ENCODE results near the gene TMEM132C. TPM values are rescaled to one million over a fixed set of nuclear protein-coding genes. Genes with fewer than 3 reads are reported as not detected.

Gene TMEM132C
- total RNA-seq, 2 experiments from 2014 or later: not detected

GRCh38 chr12:128694445-128694844 lies 427.5 kb downstream of the TMEM132C start:
- DNase-seq: no peak
- POLR2A ChIA-PET: no interaction called here
- Mint-ChIP-seq H3K4me3 (no peak overlapping the region), H3K9me3 (peaks cover 10% of the 10 kb centered on the region), H3K36me3 (ENCODE audit: low read depth) (no peaks in the 10 kb centered on the region), H3K27me3 (no peaks in the 10 kb centered on the region), H3K27ac (no peak overlapping the region), H3K4me1 (ENCODE audit: low read depth) (no peaks in the 10 kb centered on the region)
- TF ChIP-seq CTCF (IDR thresholded peaks at IDR 0.05): no peak
- CTCF ChIA-PET: interaction anchor here (1.8 kb wide), 1 partner anchor 281 kb away, joined by 4 read pairs; no protein-coding TSS in a partner anchor
- intact Hi-C loops (cut with micrococcal nuclease): no loop called here
- ATAC-seq: no peak

GRCh38 chr12:128695697-128696096 lies 428.7 kb downstream of the TMEM132C start:
- CTCF ChIA-PET: no interaction called here
- intact Hi-C loops (cut with micrococcal nuclease): no loop called here
- Mint-ChIP-seq H3K9me3 (peaks cover 10% of the 10 kb centered on the region), H3K4me3 (no peak overlapping the region), H3K36me3 (ENCODE audit: low read depth) (no peaks in the 10 kb centered on the region), H3K27ac (no peak overlapping the region), H3K27me3 (no peaks in the 10 kb centered on the region), H3K4me1 (ENCODE audit: low read depth) (no peaks in the 10 kb centered on the region)
- TF ChIP-seq CTCF (IDR thresholded peaks at IDR 0.05): no peak
- POLR2A ChIA-PET: interaction anchor here (0.7 kb wide), 1 partner anchor 215 kb away, joined by 3 read pairs; no protein-coding TSS in a partner anchor
- DNase-seq (no peak), ATAC-seq (no peak)

GRCh38 chr12:128698301-128698972 lies 431.5 kb downstream of the TMEM132C start:
- Mint-ChIP-seq H3K36me3 (ENCODE audit: low read depth) (no peaks in the 10 kb centered on the region), H3K9me3 (peaks cover 10% of the 10 kb centered on the region), H3K27me3 (no peaks in the 10 kb centered on the region), H3K4me3 (no peak overlapping the region), H3K4me1 (ENCODE audit: low read depth) (no peaks in the 10 kb centered on the region), H3K27ac (no peak overlapping the region)
- TF ChIP-seq CTCF (IDR thresholded peaks at IDR 0.05): no peak
- DNase-seq (no peak), ATAC-seq (no peak)
- CTCF ChIA-PET: no interaction called here
- POLR2A ChIA-PET: no interaction called here
- intact Hi-C loops (cut with micrococcal nuclease): no loop called here

- no peak for ATAC-seq
- CTCF ChIA-PET: no interaction called here
- Mint-ChIP-seq H3K9me3 (peaks cover 10% of the 10 kb centered on the region), H3K4me1 (ENCODE audit: low read depth) (no peaks in the 10 kb centered on the region), H3K27me3 (no peaks in the 10 kb centered on the region), H3K36me3 (ENCODE audit: low read depth) (no peaks in the 10 kb centered on the region), H3K4me3 (no peak overlapping the region), H3K27ac (no peak overlapping the region)
- intact Hi-C loops (cut with micrococcal nuclease): no loop called here
- DNase-seq: no peak
- POLR2A ChIA-PET: interaction anchor here (0.7 kb wide), 1 partner anchor 9 kb away, joined by 3 read pairs; no protein-coding TSS in a partner anchor
- no peak for TF ChIP-seq CTCF (IDR thresholded peaks at IDR 0.05)
These were observed 432.1 kb downstream of the TMEM132C start for GRCh38 chr12:128699106-128699505.

GRCh38 chr12:128702371-128702770 lies 435.4 kb downstream of the TMEM132C start:
- no peak for TF ChIP-seq CTCF (IDR thresholded peaks at IDR 0.05)
- no peak overlapping the region for H3K4me3 Mint-ChIP-seq
- no peak for ATAC-seq
- no peak for DNase-seq
- intact Hi-C loops (cut with micrococcal nuclease): no loop called here
- peaks cover 4% of the 10 kb centered on the region for H3K9me3 Mint-ChIP-seq
- peaks cover 2% of the 10 kb centered on the region for H3K27me3 Mint-ChIP-seq
- ChIA-PET CTCF (no interaction called here), POLR2A (no interaction called here)
- H3K4me1 Mint-ChIP-seq (ENCODE audit: low read depth): no peaks in the 10 kb centered on the region
- H3K27ac Mint-ChIP-seq: no peak overlapping the region
- no peaks in the 10 kb centered on the region for H3K36me3 Mint-ChIP-seq (ENCODE audit: low read depth)

Measured in activated CD8-positive, alpha-beta T cell treated with anti-CD3 and anti-CD28 coated beads for 36 hours (primary cell).